Glutamatergic neuron (in vitro differentiated cells): Measurements from ENCODE around the gene PCDH9. TPM values are rescaled to one million over a fixed set of nuclear protein-coding genes. Genes with fewer than 3 reads are reported as not detected.
A peak's percentile ranks its signal among the peaks of the same experiment; 100 is the strongest.

ENCODE experiments used
- DNase-seq: peaks from one replicate; pipeline ENCODE4 v3.0.0; 2022
- H3K27ac Mint-ChIP-seq: one replicate; pipeline ENCODE4 v1.8.0; 2020; ENCODE audit warnings: mild to moderate bottlenecking, mixed read lengths, inconsistent platforms; ENCODE audit not compliant: unreplicated experiment
- H3K27me3 Mint-ChIP-seq: one replicate; pipeline ENCODE4 v1.8.0; 2020; ENCODE audit warnings: mild to moderate bottlenecking, moderate library complexity, mixed read lengths, inconsistent platforms; ENCODE audit not compliant: unreplicated experiment
- H3K36me3 Mint-ChIP-seq: one replicate; pipeline ENCODE4 v1.8.0; 2020; ENCODE audit warnings: mild to moderate bottlenecking, mixed read lengths, inconsistent platforms; ENCODE audit not compliant: unreplicated experiment
- H3K4me1 Mint-ChIP-seq: one replicate; pipeline ENCODE4 v1.8.0; 2020; ENCODE audit warnings: mild to moderate bottlenecking, low read depth, mixed read lengths, inconsistent platforms; ENCODE audit not compliant: unreplicated experiment
- H3K4me3 Mint-ChIP-seq: one replicate; pipeline ENCODE4 v1.8.0; 2020; ENCODE audit warnings: mild to moderate bottlenecking, mixed read lengths, inconsistent platforms; ENCODE audit not compliant: unreplicated experiment
- H3K9me3 Mint-ChIP-seq: one replicate; pipeline ENCODE4 v1.8.0; 2020; ENCODE audit warnings: mild to moderate bottlenecking, moderate library complexity, mixed read lengths, inconsistent platforms; ENCODE audit not compliant: unreplicated experiment
- total RNA-seq: library from RNA; stranded (reverse); fragmentation: NEBNext Ultra II Directional; extraction: Animal tissue kit (Norgen Biotek cat#: 25700); gene quantifications from one replicate; pipeline ENCODE4 v1.2.1, GENCODE V29; 2021; ENCODE audit not compliant: unreplicated experiment
- TF ChIP-seq, protein P1 (sequence below): fragments of 200-600 bp; sonication (generic); IDR thresholded peaks from one replicate; pipeline ENCODE4 v1.5.0; 2021; ENCODE audit not compliant: partially characterized antibody, unreplicated experiment

The PCDH9 gene
- total RNA-seq, 1 donor from 2014 or later, result 43.3 TPM

DNA sequence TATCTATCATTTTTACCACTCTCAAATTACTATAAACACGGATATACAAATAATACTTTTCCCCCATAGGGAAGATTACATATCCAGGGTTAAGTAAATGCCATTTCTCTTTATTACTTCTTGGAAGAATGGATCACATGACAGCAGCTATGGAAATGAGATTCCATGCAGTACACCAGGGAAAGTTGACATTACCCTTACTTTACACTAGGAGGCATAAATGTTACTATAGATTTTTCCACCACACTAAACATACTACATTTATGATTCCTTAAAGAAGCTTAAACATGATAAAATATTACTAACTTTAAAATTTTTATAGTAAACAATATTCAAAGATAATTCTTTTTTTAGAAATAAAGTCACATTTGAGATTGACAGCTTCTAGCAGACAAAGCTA is 611.4 kb downstream of the PCDH9 start:
- Mint-ChIP-seq H3K27ac (no peak overlapping the region), H3K9me3 (no peaks in the 10 kb centered on the region), H3K27me3 (peaks cover 1% of the 10 kb centered on the region), H3K4me3 (no peak overlapping the region), H3K4me1 (peaks cover 3% of the 10 kb centered on the region), H3K36me3 (peaks cover 16% of the 10 kb centered on the region)
- DNase-seq, result no peak
- TF ChIP-seq, protein P1, sequence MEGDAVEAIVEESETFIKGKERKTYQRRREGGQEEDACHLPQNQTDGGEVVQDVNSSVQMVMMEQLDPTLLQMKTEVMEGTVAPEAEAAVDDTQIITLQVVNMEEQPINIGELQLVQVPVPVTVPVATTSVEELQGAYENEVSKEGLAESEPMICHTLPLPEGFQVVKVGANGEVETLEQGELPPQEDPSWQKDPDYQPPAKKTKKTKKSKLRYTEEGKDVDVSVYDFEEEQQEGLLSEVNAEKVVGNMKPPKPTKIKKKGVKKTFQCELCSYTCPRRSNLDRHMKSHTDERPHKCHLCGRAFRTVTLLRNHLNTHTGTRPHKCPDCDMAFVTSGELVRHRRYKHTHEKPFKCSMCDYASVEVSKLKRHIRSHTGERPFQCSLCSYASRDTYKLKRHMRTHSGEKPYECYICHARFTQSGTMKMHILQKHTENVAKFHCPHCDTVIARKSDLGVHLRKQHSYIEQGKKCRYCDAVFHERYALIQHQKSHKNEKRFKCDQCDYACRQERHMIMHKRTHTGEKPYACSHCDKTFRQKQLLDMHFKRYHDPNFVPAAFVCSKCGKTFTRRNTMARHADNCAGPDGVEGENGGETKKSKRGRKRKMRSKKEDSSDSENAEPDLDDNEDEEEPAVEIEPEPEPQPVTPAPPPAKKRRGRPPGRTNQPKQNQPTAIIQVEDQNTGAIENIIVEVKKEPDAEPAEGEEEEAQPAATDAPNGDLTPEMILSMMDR, result peak; percentile 65

DNA sequence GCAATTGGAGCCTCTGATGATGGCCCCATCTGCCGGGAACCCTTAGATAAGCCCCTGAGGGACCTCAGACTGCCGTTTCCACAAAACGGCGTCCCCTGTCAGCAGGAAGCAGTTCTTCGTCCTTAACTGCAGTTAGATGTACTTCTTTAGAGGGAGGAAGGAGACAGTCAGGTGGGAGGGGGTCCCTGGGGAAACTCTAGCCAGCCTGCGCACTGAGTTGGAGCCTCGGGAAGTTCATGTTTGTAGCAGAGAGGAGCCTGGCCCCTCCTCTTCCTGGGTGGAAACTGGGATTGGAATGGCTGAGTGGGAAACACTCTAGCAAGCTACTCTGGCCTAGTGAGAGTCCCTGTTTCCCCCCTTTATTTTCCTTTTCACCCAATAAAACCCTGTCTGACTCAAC is 612.4 kb downstream of the PCDH9 start:
- Mint-ChIP-seq H3K4me3 (no peak overlapping the region), H3K27ac (peak overlapping the region; percentile 8), H3K9me3 (no peaks in the 10 kb centered on the region), H3K36me3 (peaks cover 16% of the 10 kb centered on the region), H3K27me3 (peaks cover 1% of the 10 kb centered on the region), H3K4me1 (peaks cover 3% of the 10 kb centered on the region)
- TF ChIP-seq, protein P1, result no peak
- DNase-seq, result peak; percentile 24

DNA sequence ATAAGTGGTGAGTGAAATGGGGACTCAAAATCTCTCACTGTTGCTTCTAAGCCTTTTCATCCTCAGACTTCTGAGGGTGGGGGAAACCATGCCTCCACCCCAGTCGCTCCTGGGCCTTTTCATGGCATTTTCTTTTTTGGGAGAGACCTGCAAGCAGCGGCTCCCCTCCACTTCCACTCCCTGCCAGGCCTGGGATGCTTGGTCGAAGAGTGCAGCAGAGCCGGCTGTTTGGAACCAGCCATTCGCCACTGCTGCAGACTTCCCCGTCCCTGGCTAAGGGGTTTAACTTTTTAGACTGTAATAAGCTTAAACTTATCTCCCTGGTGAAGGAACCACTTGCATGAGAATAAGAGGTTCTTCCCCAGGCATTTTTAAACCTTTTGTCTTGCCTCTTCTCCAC is 617.2 kb downstream of the PCDH9 start:
- peaks cover 1% of the 10 kb centered on the region for H3K27me3 Mint-ChIP-seq
- H3K9me3 Mint-ChIP-seq, result no peaks in the 10 kb centered on the region
- no peak overlapping the region for H3K27ac Mint-ChIP-seq
- TF ChIP-seq, protein P1, result no peak
- H3K4me3 Mint-ChIP-seq, result no peak overlapping the region
- no peak for DNase-seq
- peaks cover 16% of the 10 kb centered on the region for H3K36me3 Mint-ChIP-seq
- peaks cover 3% of the 10 kb centered on the region for H3K4me1 Mint-ChIP-seq

DNA sequence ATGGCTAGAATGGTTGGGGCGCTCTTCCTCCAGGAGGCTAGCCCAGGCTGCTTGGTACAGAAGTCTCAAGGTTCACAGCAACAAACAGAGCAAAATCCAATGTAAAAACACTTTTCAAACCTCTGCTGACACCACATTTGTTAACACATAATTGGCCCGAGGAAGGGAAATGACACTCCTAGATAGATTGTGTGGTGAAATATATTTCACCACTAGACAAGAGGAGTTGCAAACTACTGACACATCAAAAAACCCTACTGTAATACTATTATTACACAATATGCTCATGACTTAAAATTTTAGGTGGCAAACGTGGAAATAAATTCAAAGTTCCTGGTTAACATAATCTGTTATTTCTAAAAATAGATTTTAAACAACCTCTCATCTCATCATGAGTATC is 643.6 kb downstream of the PCDH9 start:
- no peaks in the 10 kb centered on the region for H3K27me3 Mint-ChIP-seq
- H3K36me3 Mint-ChIP-seq, result no peaks in the 10 kb centered on the region
- H3K9me3 Mint-ChIP-seq, result no peaks in the 10 kb centered on the region
- DNase-seq, result no peak
- no peak overlapping the region for H3K27ac Mint-ChIP-seq
- no peak overlapping the region for H3K4me3 Mint-ChIP-seq
- no peaks in the 10 kb centered on the region for H3K4me1 Mint-ChIP-seq
- TF ChIP-seq, protein P1, result no peak

DNA sequence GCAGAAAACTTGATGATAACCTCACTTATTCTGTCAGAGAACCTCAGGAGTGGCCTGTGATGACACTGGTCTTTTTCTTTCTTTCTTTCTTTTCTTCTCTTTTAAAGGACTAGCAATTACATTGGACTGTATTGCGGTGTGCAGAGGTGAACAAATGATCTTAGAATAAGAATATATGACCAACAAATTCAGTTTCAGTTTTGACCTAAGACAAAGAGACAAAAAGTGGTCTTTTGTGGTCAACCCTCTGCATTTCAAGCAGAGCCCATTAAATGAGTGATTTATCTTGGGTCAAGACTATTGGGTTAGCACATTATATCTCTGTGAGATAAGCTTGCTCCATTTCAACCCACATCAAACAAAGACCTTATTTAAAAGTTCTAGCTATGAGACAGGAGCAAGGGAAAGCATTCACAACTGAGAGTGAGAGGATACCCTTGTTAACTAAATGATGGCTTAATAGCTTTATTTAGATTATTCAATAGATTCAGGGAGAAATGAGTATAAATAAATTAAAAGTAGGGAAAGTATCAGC is 644.4 kb downstream of the PCDH9 start:
- no peak overlapping the region for H3K27ac Mint-ChIP-seq
- TF ChIP-seq, protein P1, result no peak
- H3K36me3 Mint-ChIP-seq, result no peaks in the 10 kb centered on the region
- H3K27me3 Mint-ChIP-seq, result no peaks in the 10 kb centered on the region
- H3K4me3 Mint-ChIP-seq, result no peak overlapping the region
- no peaks in the 10 kb centered on the region for H3K4me1 Mint-ChIP-seq
- no peaks in the 10 kb centered on the region for H3K9me3 Mint-ChIP-seq
- no peak for DNase-seq
